NCI-H2171 (cell line): ENCODE results near the gene PAK4.

Experiments used
- DNase-seq: peaks from one replicate; lab custom pipeline; 2025; lab: John Stamatoyannopoulos, UW

The PAK4 gene

DNA sequence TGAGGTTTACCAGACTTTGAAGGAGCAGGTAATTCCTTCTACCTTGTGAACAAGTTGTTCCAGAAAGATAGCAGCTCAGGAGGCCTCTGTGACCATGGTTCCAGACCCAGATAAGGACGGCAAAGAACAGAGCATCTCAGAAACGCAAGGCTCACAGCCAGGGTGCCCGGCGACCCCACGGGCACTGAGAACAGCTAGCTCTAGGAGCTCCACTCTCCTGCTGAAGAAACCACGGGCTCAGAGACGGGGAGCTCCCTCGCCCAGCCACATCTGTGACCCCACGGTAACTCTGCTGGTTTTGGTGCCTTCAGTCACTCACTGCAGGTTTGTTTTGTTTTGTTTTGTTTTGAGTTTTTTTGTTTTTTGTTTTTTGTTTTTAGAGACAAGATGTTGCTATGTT lies 55.2 kb downstream of the PAK4 start:
- no peak for DNase-seq

DNA sequence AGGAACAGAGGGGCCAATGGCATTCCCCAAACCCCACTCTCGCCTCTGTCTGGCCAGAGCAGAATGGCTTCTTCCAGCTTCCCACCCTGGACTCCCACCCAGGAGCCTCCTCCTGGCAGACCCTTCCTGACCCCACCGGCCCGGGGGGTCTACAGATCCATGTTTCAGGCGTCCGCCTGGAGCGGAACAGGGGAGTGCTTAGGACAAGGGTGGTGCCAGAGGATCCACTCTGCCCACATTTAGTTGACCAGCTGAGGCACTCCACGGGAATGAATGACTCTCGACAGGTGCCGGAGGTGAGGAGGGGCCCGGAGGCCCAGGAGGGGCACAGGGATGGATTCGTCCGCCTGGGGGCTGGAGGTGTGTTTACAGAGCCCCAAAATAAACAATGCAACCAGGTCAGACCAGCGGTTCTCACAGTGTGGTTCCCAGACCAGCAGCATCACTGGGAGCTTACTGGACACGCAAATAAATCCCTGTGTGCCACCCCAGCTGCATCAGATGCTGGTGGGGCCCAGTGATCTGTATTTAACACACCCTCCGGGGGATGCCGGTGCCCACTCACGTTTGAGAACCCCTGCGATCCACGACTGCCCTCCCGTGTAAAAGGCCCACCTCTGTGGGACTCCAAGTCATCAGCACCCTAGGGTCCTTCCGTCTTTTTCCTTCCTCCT lies 56.1 kb downstream of the PAK4 start:
- no peak for DNase-seq

DNA sequence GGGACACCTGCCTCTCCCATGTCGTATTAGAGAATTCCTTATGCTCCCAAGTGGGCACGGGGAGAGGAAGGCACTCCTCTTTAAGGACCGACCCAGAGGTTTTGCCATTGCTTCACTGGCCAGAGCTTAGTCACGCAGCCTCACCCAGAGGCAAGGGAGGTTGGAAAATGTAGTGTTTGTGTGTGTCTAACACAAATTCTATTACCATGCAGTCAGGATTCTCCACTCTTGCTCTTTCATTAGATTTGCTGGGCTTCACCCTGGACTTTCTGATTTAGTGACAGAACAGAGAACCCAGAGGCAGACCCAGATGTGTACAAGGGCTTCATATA lies 56.6 kb downstream of the PAK4 start:
- no peak for DNase-seq

DNA sequence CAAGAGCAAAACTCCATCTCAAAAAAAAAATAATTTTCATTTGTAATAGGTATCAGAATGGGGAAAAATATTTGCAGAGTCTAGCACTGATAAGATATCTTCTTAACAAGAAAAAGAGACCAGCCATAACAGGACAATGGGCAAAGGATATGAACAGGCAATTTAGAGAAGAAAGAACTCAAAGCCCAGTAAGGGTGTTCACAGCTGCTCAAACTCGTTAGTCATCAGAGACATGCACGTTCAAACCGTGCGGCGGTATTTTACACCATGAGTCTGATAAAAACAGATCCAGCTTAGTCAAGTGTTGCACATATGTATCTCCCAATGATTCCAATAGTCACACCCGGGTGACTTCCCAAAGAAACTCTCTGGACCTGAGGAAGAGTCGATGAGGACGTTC lies 57.5 kb downstream of the PAK4 start:
- no peak for DNase-seq

DNA sequence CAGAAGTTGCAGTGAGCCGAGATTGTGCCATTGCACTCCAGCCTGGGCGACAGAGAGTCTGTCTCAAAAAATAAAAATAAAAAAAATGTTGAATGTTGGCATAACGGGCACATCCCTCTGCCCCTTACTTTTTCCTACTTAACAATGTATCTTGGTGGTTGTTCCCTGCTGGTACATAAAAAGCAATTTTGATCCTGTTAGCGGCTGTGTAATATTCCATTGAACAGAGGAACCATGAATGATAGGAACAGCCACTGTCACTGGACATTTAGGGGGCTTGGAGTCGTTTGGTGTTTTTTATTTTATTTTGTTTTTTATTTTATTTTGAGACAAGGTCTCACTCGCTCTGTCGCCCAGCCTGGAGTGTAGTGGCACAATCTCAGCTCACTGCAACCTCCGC lies 60.8 kb downstream of the PAK4 start:
- DNase-seq: no peak

DNA sequence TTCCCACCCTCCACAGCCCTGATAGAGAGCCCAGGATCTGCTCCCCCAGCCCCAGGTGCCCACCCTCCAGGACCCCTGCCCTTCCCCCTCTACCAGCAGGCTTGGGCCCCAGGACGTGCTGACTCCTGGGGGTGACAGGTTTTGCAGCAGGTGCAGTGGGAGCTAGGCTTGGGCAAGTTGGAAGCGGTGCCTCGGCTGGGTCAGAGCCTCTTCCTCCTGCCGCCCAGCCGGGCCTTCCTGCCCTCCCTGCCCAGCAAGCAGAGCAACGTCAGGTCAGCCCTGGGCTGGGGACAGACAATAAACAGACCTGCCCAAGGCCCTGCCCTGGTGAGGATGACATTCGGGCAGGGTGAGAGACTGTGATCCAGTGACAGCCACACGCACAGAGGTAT lies 62.0 kb downstream of the PAK4 start:
- DNase-seq: no peak

DNA sequence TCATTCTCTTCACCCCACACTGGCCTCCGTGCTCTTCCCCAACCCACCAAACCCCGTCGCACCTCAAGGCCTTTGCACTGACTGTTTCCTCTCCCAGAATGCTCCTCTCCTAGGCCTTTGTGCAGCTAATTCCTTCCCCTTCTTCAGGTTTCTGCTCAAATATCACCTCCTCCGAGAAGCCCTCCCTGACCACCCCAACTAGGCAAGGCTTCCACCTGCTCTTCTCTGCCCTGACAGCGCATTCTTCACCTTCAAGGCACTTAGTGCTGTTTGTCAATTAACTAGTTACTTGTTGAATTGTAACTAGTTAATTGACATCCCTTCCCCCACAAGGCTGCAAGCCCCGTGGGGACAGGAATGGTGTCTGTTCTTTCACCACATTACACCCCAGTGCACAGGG lies 63.4 kb downstream of the PAK4 start:
- DNase-seq: no peak

DNA sequence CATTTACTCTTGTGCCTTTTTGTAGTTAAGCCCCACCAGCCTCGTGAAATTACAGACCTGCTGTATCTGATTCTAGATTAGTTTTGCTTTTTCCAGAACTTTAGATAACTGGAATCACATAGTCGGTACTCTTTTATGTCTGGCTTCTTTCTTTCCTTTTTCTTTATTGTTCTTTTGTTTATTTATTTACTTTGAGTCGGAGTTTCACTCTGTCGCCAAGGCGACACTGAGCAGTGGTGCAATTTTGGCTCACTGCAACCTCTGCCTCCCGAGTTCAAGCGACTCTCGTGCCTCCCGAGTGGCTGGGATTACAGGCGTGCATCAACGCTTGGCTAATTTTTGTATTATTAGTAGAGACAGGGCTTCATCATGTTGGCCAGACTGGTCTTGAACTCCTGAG lies 65.2 kb downstream of the PAK4 start:
- DNase-seq: no peak

DNA sequence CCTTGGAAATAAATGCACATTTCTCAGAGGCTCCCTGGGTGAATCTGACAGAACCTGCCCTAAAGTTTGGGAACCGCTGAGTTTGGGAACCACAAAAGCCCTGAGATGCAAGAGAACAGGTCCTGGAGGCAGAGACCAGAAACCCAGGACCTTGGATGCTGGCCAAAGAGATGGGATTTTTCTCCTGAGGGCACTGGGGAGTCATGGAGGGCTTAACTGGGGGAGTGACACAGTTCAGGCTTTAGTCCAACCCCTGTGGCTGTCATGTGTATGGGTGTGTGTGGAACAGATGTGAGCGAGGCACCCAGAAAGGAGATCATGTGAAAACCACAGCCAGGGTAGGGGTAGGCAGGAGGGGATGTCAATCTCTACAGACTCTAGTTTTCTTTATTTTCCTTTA lies 67.3 kb downstream of the PAK4 start:
- DNase-seq: no peak

DNA sequence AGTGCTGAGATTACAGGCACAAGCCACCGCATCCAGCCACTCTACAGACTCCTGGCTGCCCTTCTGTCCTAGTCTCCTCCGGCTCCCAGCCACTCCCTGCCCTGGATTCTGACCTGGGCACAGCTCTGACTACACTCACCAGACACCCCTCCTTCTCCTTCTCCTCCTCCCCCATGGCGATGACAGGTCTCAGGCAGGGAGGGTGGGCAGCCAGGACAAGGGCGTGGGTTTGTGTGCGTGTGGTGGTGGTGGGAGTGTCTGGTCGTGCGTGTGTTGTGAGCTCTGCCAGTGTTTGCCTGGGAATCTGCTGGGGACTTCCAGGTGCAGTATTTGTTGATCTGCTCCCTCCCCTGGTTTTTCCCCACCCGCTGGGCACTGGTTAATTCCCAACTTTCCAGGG lies 68.2 kb downstream of the PAK4 start:
- no peak for DNase-seq

DNA sequence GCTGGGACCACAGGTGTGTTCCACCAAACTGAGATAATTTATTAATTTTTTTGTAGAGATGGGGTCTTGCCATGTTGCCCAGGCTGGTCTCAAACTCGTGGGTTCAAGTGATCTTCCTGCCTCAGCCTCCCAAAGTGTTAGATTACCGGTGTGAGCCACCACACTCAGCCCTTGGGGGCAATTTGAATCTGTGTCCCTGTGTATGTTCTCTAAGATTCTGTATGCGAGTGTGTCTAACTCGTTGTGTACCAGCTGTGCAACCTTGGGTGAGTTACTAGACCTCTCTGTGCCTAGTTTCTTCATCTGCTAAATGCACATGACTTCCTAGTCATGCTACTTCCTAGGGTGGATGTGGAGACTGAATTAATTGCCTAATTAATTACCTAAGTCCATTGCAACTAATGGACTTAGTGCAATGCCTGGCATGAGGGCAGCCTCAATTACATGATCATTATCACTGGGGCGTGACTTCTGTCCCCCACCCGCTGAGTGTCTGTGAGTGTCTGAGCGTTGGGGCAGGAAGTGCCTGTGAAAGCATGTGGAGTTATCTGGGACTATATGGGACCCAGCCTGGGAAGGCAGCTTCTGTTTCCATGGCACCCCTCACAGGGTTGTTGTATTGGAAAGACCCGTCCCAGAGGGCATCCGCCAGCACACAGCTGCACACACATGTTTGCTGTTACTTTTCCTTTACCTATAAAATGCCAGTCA lies 69.4 kb downstream of the PAK4 start:
- DNase-seq: no peak

DNA sequence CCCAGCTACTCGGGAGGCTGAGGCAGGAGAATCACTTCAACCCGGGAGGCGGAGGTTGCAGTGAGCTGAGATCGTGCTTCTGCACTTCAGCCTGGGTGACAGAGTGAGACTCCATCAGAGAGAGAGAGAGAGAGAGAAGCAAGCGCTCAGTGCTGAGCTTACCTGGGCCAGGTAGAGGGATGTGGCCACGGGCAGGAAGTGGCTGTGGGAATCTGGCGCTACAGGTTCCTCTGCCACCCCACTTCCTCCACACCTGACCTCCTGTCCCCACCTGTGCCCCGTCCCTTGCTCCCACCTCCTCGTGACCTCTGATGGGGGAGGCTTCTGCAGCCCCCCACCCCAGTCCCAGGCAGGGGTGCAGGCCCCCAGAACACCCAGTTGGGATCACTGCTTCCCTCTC lies 70.2 kb downstream of the PAK4 start:
- no peak for DNase-seq

DNA sequence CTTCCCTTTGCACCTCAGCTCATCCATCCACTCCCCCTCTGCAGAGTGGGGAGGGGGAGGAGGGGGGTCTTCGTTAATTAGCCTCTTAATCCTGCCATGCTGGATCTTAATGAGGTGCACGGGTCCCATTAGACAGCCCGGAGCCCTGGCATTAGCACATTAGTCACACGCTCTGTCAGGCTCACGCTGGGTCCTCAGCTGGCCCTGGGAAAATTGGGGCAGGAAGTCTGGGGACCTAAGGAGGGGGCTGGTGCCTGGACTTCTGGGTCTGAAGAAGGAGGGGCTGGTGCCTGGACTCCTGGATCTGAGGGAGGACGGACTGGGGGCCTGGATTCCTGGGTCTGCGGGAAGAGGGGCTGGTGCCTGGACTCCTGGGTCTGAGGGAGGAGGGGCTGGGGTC lies 70.7 kb downstream of the PAK4 start:
- DNase-seq: no peak

DNA sequence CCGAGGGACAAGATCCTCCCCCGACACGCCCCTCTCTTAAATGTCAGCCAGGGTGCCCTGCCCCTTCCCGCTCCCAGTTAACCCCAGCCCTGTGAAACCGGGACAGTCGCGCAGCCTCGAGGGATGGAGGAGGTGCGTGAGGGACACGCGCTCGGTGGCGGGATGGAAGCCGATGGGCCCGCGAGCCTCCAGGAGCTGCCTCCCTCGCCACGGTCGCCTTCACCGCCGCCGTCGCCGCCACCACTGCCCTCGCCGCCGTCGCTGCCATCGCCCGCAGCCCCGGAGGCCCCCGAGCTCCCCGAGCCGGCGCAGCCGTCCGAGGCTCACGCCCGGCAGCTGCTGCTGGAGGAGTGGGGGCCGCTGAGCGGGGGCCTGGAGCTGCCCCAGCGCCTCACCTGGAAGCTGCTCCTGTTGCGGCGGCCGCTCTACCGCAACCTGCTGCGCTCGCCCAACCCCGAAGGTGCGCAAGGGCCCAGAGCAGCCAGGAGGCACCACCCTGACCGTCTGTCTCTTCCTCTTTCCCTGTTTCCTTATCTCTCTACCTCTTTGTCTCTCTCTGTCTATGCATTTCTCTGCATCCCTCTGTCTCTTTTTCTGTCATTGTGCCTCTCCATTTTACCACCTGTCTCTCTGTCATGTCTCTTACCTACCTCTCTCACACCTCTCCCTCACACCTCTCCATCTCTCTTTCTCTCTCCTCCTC lies 71.4 kb downstream of the PAK4 start, which contains the start of gene NCCRP1:
TSS of gene NCCRP1 (plus strand) at position 105 of the 703 bp plus-strand sequence. CDS start at position 124, 19 bp downstream.
- no peak for DNase-seq

DNA sequence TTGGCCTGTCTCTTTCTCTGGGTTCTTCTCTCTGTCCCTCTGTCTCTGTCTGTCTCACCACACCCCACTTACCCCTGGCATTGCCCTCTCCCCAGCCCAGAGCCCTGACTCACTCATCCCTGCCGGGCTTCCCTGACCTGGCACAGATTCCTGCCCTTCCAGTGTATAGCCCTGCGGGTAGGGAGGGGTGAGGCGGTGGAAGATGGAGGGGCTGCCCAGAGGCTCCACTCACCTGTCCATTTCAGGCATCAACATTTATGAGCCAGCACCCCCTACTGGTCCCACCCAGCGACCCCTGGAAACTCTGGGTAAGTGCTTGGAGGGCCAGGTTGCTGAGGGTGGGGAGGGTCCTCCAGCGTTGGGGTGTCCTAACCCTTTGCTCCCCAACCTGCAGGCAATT lies 72.2 kb downstream of the PAK4 start:
- DNase-seq: no peak

DNA sequence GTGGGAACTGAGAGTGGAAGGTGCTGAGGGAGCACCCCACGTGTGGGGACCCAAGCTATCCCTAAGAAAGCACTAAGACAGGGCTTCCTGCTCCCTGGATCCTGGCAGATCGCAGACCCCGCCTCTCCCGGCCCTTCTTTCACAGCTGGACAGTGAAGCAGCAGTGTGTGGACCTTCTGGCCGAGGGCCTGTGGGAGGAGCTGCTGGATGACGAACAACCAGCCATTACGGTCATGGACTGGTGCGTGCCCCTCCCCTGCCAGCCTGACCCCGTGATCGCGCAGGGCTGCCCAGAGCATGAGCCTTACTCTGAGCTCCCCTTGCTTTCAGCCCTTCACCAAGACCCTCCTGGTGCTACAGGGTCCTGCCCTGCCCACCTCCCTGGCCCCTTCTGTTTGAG lies 73.4 kb downstream of the PAK4 start:
- DNase-seq: no peak

DNA sequence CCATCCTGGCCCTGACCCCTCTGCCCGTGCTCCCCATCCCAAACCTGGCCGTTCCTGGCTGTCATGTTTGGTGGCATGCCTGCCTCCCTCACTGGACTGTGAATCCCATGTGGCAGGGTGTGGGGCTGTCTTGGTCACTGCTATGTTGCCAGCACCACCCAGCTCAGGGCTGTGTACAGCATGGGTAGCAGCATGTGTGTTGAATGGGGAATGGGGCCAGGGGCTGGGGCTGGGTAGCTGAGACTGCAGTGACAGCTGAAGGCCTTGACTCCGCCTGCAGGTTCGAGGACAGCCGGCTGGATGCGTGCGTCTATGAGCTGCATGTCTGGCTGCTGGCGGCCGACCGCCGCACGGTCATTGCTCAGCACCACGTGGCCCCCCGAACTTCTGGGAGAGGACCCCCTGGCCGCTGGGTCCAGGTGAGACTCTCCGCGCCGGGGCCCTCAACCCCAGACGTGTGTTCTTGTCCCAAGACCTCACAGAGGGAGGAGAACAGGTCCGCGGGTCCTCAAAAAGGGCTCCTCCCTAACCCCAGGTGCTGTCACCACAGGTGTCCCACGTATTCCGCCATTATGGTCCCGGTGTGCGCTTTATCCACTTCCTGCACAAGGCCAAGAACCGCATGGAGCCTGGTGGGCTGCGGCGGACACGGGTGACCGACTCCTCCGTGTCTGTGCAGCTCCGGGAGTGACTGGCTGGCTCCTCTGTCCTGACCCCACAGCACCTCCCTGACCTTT lies 74.6 kb downstream of the PAK4 start:
- DNase-seq: no peak

DNA sequence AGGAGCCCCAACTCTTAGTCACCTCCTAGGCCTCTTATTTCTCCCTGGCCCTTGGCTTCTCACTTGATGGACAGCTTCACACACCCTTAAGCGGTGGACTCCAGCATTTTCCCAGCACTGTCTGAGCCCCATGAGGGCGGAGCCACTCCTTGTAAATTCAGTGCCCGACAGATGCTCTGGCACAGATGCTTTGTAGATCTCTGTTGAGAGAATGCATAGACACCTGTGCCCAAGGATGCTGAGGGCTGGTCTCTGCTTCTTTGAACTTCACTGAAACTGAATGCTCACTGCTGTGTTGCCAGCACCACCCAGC lies 75.2 kb downstream of the PAK4 start:
- peak; percentile 60 for DNase-seq

DNA sequence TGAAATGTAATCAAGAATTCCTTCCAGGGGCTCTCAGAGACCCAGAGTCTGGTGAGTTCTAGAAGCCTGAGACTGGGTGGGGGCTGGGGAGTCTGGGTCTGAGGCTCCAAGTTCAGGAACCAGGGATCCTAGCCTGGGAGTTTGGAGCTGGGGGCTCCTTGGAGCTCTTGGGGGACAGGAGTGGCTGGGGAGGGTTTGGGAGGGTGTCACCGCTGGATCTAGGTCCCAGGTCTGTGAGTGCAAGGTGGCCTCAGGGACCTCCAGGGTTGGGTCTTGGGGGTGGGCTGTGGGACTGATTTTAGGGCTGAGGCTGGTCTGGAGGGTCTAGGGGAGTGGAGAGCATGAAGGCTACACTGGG lies 77.4 kb downstream of the PAK4 start:
- DNase-seq: no peak

DNA sequence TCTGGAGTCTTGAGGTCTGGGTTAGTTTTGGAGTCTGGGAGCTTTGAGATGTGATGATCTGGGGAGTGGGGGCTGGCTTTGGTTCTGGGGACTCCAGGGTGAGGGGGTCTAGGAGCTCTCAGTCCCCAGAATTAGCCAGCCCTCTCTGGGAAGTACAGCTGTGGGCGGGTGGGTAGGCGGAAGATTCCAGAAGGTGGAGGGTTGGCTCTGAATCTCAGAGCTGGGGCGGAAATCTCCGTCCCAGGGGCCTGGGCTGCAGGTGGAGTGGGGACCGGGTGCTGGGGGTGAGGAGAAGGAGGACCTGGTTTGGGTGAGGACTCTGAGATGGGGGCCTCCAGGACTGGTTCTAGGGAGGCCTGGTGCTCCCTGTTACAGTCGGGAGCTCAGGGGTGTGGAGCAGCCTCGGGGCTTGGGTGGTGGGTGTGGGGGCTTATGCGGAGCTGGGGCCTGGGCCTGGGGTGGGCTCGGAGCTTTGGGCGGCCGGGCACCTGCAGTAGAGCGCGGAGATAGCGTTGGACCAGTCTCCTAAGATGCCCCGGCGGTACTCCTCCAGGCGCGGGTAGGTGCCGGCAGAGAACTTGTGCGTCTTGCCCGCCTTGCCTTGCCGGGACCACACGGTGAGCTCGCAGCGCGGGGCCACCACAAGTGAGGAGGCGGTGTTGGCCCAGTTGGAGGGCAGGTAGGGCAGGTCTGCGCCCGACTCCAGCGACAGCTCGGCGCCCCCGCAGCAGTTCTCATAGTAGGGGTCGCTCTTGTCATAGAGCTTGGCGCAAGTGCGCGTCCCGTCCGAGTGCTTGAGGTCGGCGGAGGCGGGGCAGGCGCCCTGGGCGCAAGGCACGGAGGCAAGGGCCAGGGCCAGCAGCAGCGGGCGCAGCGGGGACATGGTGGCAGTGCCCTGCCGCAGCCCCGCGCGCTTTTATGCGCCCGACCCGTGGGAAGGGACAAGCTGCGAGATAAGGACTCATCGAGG lies 78.1 kb downstream of the PAK4 start, which contains the start of gene SYCN:
TSS of gene SYCN (minus strand) at position 892 of the 970 bp plus-strand sequence. CDS start at position 883, 9 bp downstream.
- no peak for DNase-seq

DNA sequence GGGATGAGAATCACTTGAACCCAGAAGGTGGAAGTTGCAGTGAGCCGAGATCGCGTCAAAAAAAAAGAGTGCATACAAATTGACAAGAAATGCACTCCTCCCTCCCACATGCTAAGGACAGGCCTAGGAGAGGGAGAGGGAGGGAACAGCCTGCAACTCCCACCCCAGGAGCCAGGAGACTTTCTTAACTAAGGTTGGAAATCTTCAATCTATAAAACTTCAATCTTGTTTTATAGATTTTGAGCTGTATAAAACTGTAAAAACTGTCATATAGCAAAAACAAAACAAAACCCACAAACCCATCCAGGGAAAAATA lies 79.8 kb downstream of the PAK4 start:
- DNase-seq: no peak

DNA sequence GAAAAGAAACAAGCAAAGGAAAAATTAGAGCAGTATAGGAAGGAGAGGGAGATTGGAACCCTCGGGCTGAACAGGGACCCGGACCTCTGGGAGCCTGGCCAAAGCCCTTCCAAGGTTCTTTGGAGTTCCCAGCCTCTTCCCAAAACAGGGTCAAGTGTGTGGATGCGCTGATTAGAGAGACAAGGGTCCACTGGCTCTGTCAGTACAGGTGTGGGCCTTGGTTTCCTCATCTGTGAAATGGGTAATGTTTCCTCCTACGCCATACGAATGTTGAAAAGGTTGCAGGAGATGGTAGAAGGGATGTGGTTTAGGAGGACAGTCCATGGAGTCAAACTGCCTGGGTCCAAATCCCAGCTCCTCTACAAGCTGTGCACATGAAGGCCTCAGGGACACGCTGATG lies 80.5 kb downstream of the PAK4 start:
- no peak for DNase-seq
